ENCODE measurements around the gene ADCY10. TPM values are rescaled to one million over a fixed set of nuclear protein-coding genes. Genes with fewer than 3 reads are reported as not detected.

ADCY10 gene
- total and polyA plus RNA-seq, 9 of the 15 experiments (the other 6 are each of a cell fraction or from before 2014, with no cell fraction given), result 0.08 to 0.86 (median 0.22) TPM

DNA sequence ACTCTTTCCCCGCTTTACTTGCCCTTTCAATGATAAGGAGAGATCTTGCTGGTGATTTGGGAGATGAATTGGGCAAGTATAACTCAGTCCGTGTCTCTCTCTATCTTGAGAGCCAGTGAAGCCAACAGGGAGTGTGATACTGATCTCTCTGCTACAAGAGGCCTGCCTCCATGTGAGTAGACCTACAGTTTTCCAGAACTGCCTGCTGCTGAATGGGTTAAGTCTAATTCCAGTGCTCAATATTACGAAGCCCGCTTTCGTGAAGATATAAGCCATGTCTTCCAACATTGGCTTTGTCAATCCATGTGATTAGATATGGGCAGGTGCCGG lies 92.6 kb downstream of the ADCY10 start:
- Histone ChIP-seq H4K20me1 (replicated peaks; ENCODE audit: control insufficient read depth, insufficient read depth, low read length) (no peaks in the 10 kb centered on the region), H3K9me3 (replicated peaks; ENCODE audit: control insufficient read depth, insufficient read depth, low read depth, low read length) (no peaks in the 10 kb centered on the region), H3K79me2 (ENCODE audit: control insufficient read depth, insufficient read depth, low read length) (no peaks in the 10 kb centered on the region; the same call in 2 of the 3 replicates), H2AFZ (ENCODE audit: low read depth, low read length) (peak overlapping the region; percentile 87), H3K27ac (ENCODE audit: extremely low read depth, low read depth, low read length) (peak overlapping the region; percentile 71), H3K4me1 (replicated peaks in 1 of 2; ENCODE audit: control insufficient read depth in 2 of 2, insufficient read depth in 2 of 2, low read length in 2 of 2) (peaks cover 30 to 53% of the 10 kb centered on the region in 2 experiments), H3K9me1 (ENCODE audit: control insufficient read depth, insufficient read depth, low read length) (no peaks in the 10 kb centered on the region), H3K4me2 (ENCODE audit: insufficient read depth, low read length) (peak overlapping the region; percentile 82), H3K4me3 (0 out of 2 replicates have a peak overlapping the region, but pooled peaks have one; percentile 1), H3K27me3 (ENCODE audit: control insufficient read depth in 2 of 2, insufficient read depth in 2 of 2, low read length in 2 of 2) (no peaks in the 10 kb centered on the region), H3K9ac (ENCODE audit: insufficient read depth in 1 of 2, low read depth in 2 of 2, low read length in 2 of 2) (peak overlapping the region in 1 of 2 experiments; percentile 68; a peak in 3 of 4 replicates), H3K36me3 (ENCODE audit: control insufficient read depth, insufficient read depth, low read length) (no peaks in the 10 kb centered on the region)
- in situ Hi-C loops (cut with MboI), result no loop called here
- intact Hi-C loops (cut with micrococcal nuclease), result loop anchor here (2.0 to 5.0 kb wide), 3 partner anchors 39 to 116 kb away; partner anchors contain the start of genes DCAF6 and MPC2
- CTCF ChIA-PET (ENCODE audit: low intra/inter-chr PET ratio), result no interaction called here
- WGBS (ENCODE audit: insufficient coverage, low coverage, missing lambda C conversion rate), result 49% methylated on average over 6 of the region's 6 CpGs
- no TSS peak for BruUV-seq (replicated peaks)
- ATAC-seq (peak; percentile 21), FAIRE-seq (peak; percentile 35), DNase-seq (ENCODE audit: extremely low read depth in 1 of 4, low spot score in 3 of 4) (peak in 1 of 4 experiments; percentile 57)
- POLR2A ChIA-PET, result interaction anchor here (0.6 to 1.6 kb wide), 2 partner anchors 8 to 125 kb away, joined by 3 to 10 read pairs; no protein-coding TSS in a partner anchor
- TF ChIP-seq, protein P1, sequence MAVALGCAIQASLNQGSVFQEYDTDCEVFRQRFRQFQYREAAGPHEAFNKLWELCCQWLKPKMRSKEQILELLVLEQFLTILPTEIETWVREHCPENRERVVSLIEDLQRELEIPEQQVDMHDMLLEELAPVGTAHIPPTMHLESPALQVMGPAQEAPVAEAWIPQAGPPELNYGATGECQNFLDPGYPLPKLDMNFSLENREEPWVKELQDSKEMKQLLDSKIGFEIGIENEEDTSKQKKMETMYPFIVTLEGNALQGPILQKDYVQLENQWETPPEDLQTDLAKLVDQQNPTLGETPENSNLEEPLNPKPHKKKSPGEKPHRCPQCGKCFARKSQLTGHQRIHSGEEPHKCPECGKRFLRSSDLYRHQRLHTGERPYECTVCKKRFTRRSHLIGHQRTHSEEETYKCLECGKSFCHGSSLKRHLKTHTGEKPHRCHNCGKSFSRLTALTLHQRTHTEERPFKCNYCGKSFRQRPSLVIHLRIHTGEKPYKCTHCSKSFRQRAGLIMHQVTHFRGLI (CRISPR knock-in tag; IDR thresholded peaks at IDR 0.05), result no peak
- TF ChIP-seq SMARCA4 (IDR thresholded peaks at IDR 0.05) (peak; percentile 16; the same call in 1 of the 2 replicates), EHMT2 (IDR thresholded peaks at IDR 0.05) (peak; percentile 46), FOS (IDR thresholded peaks at IDR 0.05; ENCODE audit: extremely low read depth, insufficient read length) (no peak), ZNF436 (CRISPR knock-in tag; IDR thresholded peaks at IDR 0.05) (no peak), POLR2AphosphoS2 (IDR thresholded peaks at IDR 0.05; ENCODE audit: low read length) (no peak), ZNF316 (IDR thresholded peaks at IDR 0.05) (no peak), GATAD2B (IDR thresholded peaks at IDR 0.05; ENCODE audit: borderline replicate concordance) (no peak; the same call in 1 of the 2 replicates), SMAD4 (CRISPR knock-in tag; conservative IDR thresholded peaks at IDR 0.05) (peak; percentile 19; the same call in 1 of the 2 replicates), SRSF7 (optimal IDR thresholded peaks at IDR 0.05; ENCODE audit: low read depth, low read length) (no peak), HNRNPH1 (optimal IDR thresholded peaks at IDR 0.05; ENCODE audit: low read depth, low read length) (no peak), DMBX1 (CRISPR knock-in tag; IDR thresholded peaks at IDR 0.05; ENCODE audit: borderline replicate concordance) (peak; percentile 46; the same call in 1 of the 2 replicates), RCOR1 (IDR thresholded peaks at IDR 0.05; ENCODE audit: borderline replicate concordance in 1 of 2, low read depth in 2 of 2, low read length in 2 of 2) (peak in 1 of 2 experiments; percentile 34; a peak in 1 of 4 replicates)
- TF ChIP-seq, protein P2, sequence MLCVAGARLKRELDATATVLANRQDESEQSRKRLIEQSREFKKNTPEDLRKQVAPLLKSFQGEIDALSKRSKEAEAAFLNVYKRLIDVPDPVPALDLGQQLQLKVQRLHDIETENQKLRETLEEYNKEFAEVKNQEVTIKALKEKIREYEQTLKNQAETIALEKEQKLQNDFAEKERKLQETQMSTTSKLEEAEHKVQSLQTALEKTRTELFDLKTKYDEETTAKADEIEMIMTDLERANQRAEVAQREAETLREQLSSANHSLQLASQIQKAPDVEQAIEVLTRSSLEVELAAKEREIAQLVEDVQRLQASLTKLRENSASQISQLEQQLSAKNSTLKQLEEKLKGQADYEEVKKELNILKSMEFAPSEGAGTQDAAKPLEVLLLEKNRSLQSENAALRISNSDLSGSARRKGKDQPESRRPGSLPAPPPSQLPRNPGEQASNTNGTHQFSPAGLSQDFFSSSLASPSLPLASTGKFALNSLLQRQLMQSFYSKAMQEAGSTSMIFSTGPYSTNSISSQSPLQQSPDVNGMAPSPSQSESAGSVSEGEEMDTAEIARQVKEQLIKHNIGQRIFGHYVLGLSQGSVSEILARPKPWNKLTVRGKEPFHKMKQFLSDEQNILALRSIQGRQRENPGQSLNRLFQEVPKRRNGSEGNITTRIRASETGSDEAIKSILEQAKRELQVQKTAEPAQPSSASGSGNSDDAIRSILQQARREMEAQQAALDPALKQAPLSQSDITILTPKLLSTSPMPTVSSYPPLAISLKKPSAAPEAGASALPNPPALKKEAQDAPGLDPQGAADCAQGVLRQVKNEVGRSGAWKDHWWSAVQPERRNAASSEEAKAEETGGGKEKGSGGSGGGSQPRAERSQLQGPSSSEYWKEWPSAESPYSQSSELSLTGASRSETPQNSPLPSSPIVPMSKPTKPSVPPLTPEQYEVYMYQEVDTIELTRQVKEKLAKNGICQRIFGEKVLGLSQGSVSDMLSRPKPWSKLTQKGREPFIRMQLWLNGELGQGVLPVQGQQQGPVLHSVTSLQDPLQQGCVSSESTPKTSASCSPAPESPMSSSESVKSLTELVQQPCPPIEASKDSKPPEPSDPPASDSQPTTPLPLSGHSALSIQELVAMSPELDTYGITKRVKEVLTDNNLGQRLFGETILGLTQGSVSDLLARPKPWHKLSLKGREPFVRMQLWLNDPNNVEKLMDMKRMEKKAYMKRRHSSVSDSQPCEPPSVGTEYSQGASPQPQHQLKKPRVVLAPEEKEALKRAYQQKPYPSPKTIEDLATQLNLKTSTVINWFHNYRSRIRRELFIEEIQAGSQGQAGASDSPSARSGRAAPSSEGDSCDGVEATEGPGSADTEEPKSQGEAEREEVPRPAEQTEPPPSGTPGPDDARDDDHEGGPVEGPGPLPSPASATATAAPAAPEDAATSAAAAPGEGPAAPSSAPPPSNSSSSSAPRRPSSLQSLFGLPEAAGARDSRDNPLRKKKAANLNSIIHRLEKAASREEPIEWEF (CRISPR knock-in tag; IDR thresholded peaks at IDR 0.05), result peak; percentile 72; the same call in 1 of the 2 replicates
